Fibroblast of skin of right quadriceps (primary cell): ENCODE measurements around the gene CSPG4.
"Not testable (repeated sequence)": the region's sequence is repeated elsewhere in the genome, so short reads cannot be mapped to it uniquely, and the experiment has no call there.

Source experiments
- DNase-seq: peaks from one replicate; pipeline ENCODE4 v3.0.0-alpha.2; 2013

Gene CSPG4

DNA sequence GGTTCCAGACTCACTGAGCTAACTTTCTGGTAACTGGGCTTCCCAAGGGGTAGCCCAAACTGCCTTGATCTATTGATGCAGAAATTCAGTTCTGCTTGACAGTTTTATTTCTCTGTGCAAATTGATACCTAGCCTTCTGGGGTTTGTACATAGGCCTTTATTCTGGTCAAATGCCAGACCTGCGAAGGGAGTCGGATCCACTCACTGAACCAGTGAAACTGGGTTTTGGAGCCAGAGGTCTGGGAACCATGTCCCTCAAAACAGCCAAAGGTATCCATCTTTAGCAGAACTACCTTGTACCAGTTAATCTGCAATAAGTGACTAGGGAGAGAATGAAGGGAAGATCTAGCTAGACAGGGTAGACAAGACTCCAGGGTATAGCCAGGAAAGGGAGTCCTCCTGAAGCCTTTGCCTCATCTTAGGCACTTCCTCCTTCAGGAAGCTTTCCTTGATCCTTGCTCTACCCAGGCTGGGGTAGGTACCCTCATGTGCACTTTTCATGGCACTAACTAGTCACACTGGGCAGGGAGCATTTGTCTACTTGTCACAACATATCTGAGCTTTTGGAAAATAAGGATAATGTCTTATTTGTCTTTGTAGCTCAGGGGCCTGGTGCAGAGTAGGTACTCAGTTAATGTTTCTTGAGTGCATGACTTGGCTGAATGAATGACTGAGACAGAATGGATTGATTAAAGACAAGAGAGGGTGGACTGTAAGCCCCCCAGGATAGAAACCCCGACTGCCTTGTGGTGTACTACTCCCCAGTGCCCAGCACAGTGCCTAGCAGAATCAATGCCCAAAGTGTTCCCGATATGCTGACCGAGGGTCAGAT is 66.3 kb downstream of the CSPG4 start:
- DNase-seq: no peak

DNA sequence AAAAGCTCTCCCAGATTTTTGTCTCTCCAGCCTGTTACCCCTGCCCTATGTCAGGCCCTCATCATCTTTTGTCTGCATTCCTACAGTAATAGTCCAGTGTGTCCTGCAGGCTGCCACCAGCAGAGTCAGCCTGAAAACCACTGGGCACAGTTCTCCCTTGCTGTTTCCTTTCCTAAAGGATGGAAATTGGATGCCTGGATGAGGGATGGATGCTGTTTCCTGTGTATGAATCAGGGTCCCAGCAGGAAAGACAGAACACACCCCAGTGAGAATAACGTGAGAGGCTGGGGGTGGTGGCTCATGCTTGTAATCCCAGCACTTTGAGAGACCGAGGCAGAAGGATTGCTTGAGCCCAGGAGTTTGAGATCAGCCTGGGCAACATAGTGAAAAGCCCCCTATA is 68.3 kb downstream of the CSPG4 start:
- DNase-seq: peak; percentile 46

DNA sequence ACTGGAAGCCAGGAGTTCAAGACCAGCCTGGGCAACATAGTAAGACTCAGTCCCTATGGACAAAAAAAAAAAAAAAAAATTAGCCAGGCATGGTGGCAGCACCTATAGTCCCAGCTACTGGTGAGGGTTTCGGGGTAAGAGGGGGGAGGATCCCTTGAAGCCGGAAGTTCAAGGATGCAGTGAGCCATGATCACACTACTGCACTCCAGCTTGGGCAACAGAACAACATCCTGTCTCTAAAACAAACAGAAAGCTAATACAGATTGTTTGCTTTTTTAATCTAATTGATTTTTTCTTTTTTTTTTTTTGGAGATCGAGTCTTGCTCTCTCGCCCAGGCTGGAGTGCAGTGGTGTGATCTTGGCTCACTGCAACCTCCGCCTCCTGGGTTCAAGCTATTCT is 71.0 kb downstream of the CSPG4 start:
- no peak for DNase-seq

DNA sequence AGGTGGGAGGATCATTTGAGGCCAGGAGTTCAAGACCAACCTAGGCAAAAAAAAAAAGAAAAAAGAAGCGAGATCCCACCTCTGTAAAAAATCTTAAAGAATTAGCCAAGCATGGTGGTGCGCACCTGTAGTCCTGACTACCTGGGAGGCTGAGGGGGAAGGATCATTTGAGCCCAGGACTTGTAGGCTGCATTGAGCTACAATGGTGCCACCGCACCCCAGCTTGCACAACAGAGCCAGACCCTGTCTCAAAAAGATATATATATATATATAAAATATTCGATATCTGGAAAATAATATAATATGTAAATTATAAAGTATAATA is 71.5 kb downstream of the CSPG4 start:
- no peak for DNase-seq

DNA sequence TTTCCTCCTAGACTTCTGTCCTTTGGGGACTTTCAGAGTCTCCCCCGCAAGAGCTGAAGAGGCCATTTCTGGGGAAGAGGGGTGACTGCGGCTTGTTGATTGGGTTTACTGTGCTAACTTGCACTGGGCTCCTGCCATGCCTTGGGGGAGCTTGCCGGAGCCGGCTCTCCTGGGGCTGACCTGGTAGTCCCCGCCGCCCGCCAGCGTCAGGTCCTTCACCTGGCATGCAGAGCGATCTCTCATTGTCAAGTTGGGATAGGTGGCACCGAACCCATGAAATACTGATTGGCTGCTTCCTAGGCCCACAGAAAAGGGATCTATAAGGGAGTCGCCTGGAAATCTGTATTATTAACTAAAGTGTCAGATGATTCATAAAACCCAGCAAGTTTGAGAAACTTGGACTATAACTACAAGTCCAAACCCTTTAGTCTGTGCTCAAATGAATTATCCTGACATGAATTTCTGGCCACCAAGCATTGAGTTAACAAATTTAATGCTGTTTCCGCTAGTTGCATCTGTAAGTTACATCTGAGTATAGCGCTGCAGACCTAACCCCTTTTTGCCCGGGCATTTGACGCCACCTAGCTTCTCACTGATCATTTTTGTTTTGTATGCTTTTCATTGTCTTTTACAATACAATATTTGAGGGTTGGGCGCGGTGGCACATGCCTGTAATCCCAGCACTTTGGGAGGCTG is 72.0 kb downstream of the CSPG4 start:
- DNase-seq: peak; percentile 65

DNA sequence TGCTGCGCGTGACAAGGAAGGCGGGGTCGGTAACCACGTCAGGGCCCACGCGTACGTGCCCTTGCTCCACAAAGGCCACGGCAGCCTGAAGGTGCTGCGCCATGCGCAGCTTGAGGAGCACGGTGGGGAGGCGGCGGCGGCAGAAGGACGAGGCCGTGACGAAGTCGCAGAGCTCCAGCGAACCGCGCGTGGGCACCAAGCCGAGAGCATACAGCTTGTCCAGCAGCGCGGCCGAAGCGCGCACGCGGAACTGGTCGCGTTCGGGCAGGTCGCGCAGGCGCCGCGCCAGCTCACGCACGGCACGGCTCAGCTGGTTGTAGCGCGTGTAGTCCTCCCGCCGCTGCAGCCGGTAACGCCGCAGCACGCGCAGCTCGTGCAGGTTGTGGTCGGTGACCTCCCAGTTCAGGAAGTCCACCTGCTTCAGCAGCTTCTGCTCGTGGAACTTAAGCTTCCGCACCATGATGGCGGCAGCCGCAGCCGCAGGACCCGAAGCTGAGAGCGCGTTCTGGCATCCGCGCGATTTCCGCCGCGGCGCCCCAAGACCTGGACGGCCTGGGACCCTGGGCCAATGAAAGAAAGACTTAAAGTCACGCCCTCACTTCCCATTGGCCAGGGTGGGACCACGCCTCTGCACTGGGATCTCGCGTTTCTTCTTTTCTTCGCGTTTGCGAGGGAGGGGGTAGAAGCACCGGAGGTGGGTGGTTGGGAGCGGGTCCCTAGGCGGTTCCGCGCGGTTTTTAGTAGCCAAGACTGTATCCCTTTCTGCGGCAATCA is 72.8 kb downstream of the CSPG4 start, which contains the start of gene IMP3:
Gene IMP3, minus strand, starts transcription at position 516 of the 774 bp plus-strand sequence. Its CDS starts 56 bp downstream, at position 460.
- DNase-seq: peak; percentile 97

DNA sequence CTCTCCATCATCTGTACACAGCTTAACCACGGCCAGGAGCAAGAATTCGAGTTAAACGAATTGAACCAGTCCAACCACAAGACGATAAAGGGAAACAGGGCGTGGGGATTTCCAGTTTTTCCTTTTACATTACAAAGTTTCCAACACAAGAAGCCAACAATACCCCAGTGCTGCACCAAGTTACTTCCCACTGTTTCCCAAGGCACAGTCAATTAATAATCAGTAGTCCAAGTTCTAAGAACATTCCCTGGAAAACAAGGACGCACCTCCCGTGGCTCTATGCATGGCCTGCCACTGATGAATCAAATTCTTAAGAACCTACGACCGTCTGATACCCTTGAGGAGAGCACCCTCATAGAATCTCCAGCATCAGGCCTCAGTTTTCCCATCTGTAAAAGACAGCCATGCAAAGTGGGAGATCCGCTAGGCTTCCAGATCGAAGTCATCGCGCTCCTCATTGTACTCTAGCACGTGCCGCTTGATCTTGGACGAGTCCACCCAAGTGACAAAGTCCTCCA is 73.4 kb downstream of the CSPG4 start:
- DNase-seq: no peak

DNA sequence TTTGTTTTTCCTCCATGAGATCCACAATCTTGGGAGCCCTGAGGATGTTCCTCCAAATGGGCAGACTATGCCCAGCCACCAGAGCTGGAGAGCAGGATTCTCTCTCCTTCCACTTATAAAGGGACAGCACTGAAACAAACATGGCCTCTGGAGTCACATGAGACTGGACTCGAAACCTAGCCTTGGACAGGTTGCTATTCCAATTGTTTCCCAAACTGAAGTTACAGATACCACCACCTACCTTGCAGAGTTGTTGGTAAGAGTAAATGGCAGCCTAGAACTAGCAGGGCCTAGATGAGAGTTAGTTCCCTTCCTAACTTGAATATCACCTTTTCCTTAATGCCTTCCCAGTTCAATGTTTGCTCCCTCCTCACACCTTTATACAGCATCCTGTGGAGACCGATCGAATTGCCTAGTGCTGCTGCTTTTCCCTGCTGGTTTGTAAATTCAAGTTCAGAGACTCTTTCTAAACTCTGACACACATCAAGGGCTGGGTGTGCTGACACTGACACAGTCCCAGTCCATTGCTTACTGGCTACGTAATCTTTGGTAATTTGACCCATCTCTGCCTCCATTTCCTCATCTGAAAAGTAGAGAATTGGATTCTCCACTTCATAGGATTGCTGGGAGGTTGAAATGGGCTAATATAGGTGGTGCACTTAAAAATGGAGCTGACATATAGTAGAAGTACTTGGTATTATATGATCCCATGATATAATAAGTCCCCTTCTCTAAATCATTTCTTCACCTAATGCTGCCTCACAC is 75.2 kb downstream of the CSPG4 start:
- no peak for DNase-seq

DNA sequence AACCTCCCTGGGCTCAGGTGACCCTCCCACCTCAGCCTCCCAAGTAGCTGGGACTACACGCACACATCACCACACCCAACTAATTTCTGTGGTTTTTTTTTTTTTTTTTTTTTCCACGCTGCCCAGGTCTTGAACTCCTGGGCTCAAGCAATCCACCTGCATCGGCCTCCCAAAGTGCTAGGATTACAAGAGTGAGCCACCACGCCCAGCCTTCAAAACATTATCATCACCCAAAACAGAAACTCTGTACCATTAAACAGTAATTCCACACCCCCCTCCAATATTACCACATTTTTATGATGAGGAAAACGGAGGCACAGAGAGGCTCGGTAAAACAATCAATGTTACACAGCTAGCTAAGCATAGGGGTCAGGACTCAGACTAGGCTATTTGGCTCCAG is 76.6 kb downstream of the CSPG4 start:
- no peak for DNase-seq

DNA sequence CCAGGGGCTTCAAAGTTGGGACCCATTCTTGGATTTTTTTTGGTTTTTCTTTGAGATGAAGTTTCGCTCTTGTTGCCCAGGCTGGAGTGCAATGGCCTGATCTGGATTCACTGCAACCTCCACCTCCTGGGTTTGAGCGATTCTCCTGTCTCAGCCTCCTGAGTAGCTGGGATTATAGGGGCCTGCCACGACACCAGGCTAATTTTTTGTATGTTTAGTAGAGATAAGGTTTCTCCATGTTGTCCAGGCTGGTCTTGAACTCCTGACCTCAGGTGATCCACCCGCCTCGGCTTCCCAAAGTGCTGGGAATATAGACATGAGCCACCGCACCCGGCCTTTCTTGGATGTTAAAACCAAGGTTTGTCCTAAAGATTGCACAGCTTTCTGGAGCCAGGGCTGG is 78.7 kb downstream of the CSPG4 start:
- not testable (repeated sequence) for DNase-seq

DNA sequence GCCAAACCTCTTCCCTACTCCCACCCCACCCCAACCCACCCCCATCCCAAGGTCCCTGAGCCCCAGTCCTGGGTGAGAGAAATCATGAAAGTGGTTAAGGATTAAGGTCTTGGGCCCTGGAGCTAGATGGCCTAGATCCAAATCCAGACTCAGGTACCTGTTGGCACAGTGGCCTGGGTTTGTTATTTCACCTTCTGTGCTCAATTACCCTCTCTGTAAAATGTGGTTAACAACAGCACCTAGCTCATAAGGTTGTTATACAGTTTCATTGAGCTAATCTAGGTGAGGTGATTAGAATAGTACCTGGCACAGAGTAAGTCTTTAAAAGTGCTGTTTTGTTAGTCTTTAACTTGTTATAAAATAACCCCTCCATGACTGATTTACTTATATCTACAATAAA is 80.7 kb downstream of the CSPG4 start:
- DNase-seq: no peak

DNA sequence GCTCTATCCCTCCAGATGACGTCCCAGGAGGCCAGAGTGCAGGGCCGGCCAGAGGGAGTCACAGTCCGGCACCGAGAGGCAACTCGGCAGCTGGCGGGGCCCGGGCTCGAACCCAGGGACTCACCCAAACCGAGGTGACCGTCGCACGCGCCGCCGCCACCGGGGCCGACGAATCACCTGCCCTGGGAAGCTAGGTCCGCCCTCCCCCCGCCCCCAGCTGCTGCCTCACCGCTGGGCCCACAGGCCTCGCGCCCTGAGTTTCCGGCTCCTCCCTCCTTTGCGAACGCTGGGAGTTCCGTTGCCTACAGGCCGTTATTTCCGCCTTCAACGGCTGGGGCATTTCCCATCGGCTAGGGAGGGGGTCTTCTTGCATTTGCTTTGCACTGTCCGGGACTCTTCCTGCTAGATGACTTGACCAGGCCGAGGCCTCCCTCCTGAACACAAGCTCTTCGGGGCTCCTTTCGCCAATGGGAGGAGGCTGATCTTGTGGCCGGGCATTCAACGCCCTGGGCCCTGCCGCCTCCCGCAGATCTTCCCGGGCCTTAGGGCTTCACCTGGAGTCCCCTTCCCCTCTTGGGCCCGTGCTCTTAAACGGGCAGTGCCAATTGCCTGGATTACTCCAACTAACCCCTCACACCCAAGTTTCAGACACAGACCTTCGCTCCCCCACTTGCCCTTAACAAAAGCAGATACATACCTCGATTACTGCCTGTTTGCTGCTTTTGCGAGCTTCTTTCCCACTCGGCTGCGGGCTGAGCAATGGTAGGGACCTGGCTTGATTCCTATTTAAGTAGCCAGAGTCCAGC is 86.9 kb downstream of the CSPG4 start, which contains the start of gene SNUPN:
Gene SNUPN, minus strand, starts transcription at position 184 of the 806 bp plus-strand sequence. CDS start 4,674 bp downstream, outside the sequence.
- peak; percentile 92 for DNase-seq
